Neutrophil (primary cell): Measurements from ENCODE around the gene FAM174C.

Source experiments
- H3K27ac ChIP-seq: fragments of 200-600 bp; sonication (generic); 2 replicates; pipeline ENCODE4 v1.5.1; 2016; ENCODE audit warnings: mild to moderate bottlenecking, moderate library complexity
- H3K27me3 ChIP-seq: fragments of 200-600 bp; sonication (generic); 2 replicates; pipeline ENCODE4 v1.6.0; 2016; ENCODE audit warnings: mild to moderate bottlenecking
- H3K36me3 ChIP-seq: fragments of 200-600 bp; sonication (generic); 2 replicates; pipeline ENCODE4 v1.5.1; 2017
- H3K4me1 ChIP-seq, 2 experiments: fragments of 200-600 bp in 1 of 2; sonication (generic) in 1 of 2; 1 replicate in 1 of 2; 2 replicates in 1 of 2; pipeline versions ENCODE4 v1.5.1 to v1.6.1; 2013 to 2016; ENCODE audit warnings: low read depth in 1 of 2, low read length in 1 of 2, mild to moderate bottlenecking in 1 of 2, moderate library complexity in 1 of 2; ENCODE audit not compliant: control insufficient read depth in 1 of 2, insufficient read depth in 1 of 2
- H3K4me3 ChIP-seq, 2 experiments: fragments of 200-600 bp in 1 of 2; sonication (generic) in 1 of 2; 1 replicate in 1 of 2; 2 replicates in 1 of 2; pipeline ENCODE4 v1.5.1; 2013 to 2016; ENCODE audit warnings: low read depth in 1 of 2, low read length in 1 of 2, mild to moderate bottlenecking in 1 of 2, moderate library complexity in 1 of 2
- H3K9me3 ChIP-seq: fragments of 200-600 bp; sonication (generic); 2 replicates; pipeline ENCODE4 v1.5.1; 2016
- TF ChIP-seq, protein P1 (sequence below): fragments of 200-600 bp; sonication (generic); IDR thresholded peaks from 2 replicates; pipeline ENCODE4 v1.5.1; 2016; ENCODE audit warnings: antibody characterized with exemption

Gene FAM174C

DNA sequence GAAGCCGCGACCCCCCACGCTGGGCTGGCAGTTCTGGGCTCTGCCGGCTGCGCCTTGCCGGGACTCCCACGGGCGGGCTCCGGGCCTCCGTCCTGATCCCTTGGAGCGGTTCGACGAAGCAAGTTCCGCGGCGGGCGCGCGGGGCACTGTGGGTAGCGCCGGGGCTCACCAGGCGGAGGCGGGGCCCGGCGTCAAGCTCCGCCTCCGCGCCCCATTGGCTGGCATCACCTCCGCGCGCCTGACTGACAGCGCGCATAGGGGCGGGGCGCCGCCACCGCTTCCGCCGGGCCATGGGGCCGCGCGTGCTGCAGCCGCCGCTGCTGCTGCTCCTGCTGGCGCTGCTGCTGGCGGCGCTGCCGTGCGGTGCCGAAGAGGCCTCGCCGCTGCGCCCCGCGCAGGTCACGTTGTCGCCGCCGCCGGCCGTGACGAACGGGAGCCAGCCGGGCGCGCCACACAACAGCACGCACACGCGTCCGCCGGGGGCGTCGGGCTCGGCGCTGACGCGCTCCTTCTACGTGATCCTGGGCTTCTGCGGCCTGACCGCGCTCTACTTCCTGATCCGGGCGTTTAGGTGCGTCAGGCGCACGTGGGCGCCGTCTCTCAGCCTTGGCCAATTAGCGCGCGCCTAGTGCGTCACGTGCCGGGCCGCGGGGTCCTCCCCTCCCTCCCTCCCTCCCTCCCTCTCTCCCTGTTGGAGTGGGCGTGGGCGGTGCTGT is at the start of gene FAM174C:
Gene FAM174C, plus strand, starts transcription at position 271 of the 716 bp plus-strand sequence. Its CDS starts 20 bp downstream, at position 291.
- TF ChIP-seq, protein P1, sequence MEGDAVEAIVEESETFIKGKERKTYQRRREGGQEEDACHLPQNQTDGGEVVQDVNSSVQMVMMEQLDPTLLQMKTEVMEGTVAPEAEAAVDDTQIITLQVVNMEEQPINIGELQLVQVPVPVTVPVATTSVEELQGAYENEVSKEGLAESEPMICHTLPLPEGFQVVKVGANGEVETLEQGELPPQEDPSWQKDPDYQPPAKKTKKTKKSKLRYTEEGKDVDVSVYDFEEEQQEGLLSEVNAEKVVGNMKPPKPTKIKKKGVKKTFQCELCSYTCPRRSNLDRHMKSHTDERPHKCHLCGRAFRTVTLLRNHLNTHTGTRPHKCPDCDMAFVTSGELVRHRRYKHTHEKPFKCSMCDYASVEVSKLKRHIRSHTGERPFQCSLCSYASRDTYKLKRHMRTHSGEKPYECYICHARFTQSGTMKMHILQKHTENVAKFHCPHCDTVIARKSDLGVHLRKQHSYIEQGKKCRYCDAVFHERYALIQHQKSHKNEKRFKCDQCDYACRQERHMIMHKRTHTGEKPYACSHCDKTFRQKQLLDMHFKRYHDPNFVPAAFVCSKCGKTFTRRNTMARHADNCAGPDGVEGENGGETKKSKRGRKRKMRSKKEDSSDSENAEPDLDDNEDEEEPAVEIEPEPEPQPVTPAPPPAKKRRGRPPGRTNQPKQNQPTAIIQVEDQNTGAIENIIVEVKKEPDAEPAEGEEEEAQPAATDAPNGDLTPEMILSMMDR, result peak; percentile 44
- Histone ChIP-seq H3K9me3 (no peaks in the 10 kb centered on the region), H3K27me3 (no peaks in the 10 kb centered on the region), H3K27ac (peak within 1 kb of the TSS; percentile 99), H3K4me3 (peak within 1 kb of the TSS; percentile 80 to 82), H3K4me1 (peaks cover 60 to 65% of the 10 kb centered on the region in 2 experiments), H3K36me3 (peaks cover 51% of the 10 kb centered on the region)

DNA sequence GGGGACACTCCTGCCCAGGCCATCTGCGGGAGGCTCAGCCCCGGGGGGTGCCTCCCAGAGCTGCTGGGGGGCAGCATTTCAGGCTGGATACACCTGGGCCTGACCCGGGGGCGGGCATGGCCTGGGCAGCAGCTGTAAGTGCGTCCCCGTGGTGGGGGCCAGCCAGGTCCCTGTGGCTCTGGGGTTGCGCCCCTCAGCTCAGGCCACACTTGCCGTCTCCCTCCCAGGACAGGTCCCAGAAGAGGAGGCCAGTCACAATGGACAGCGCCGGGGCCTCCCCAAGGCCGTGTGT is 49.2 kb upstream of the FAM174C start:
- Histone ChIP-seq H3K27ac (no peak overlapping the region), H3K36me3 (peaks cover 71% of the 10 kb centered on the region), H3K4me1 (no peaks in the 10 kb centered on the region), H3K4me3 (no peak overlapping the region), H3K9me3 (no peaks in the 10 kb centered on the region), H3K27me3 (no peaks in the 10 kb centered on the region)
- TF ChIP-seq, protein P1, result no peak

DNA sequence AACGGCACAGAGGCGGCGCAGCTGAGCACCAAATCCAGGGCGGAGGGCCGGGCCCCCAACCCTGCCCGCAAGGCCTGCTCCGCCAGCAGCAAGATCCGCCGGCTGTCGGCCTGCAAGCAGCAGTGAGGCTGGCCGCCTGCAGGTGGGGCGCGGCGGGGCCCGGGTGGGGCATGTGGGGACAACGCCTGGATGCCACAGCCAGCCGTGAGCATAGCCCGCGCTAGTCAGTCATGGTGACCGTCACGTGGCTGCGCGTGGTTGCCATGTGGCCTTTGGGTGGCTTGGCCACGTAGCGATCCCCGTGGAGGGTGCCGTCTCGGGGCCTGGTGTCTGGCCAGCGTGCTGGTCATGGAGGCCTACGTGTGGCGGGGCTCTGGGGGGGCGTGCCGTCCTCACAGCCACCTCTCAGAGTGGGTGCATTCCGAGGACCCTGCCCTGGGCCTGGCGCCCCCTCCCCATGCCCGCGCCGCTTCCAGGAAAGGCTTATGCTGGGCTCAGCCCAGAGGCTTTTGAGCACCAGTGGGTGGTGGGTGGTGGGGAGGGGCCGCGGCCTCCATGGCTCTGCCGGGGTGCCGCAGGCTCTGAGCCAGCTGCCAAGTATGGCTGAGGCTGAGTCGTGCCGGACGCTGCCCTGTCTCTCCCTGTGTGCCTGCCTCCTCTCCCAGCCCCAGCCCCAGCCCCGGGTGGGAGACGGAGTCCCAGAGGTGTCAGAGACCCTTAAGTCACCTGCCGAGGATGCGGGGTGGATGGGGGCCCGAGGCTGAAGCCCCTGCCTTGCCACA is 48.6 kb upstream of the FAM174C start:
- Histone ChIP-seq H3K27ac (no peak overlapping the region), H3K9me3 (no peaks in the 10 kb centered on the region), H3K36me3 (peaks cover 65% of the 10 kb centered on the region), H3K4me3 (no peak overlapping the region), H3K4me1 (no peaks in the 10 kb centered on the region), H3K27me3 (no peaks in the 10 kb centered on the region)
- TF ChIP-seq, protein P1, result no peak

DNA sequence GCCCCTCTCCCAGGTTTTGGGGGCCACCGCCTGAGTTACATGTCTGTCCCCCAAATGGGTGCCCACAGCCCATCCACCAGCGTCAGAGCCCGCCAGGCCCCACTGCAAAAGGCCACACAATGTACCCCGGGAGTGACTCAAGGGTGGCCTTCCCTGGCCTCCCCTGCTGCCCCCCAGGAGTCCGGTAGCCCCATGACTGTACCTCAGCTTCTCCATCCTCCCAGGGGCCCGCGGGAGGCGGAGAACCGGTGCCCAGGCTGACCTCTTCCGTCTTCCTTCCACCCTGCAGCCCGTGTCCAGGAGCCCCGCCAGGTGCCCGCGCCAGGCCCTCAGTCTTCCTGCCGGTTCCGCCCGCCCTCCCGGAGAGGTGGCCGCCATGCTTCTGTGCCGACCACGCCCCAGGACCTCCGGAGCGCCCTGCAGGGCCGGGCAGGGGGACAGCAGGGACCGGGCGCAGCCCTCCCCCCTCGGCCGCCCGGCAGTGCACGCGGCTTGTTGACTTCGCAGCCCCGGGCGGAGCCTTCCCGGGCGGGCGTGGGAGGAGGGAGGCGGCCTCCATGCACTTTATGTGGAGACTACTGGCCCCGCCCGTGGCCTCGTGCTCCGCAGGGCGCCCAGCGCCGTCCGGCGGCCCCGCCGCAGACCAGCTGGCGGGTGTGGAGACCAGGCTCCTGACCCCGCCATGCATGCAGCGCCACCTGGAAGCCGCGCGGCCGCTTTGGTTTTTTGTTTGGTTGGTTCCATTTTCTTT is 47.9 kb upstream of the FAM174C start:
- TF ChIP-seq, protein P1, result no peak
- Histone ChIP-seq H3K9me3 (no peaks in the 10 kb centered on the region), H3K4me1 (no peaks in the 10 kb centered on the region), H3K27ac (no peak overlapping the region), H3K27me3 (peaks cover 2% of the 10 kb centered on the region), H3K4me3 (no peak overlapping the region), H3K36me3 (peaks cover 57% of the 10 kb centered on the region)

DNA sequence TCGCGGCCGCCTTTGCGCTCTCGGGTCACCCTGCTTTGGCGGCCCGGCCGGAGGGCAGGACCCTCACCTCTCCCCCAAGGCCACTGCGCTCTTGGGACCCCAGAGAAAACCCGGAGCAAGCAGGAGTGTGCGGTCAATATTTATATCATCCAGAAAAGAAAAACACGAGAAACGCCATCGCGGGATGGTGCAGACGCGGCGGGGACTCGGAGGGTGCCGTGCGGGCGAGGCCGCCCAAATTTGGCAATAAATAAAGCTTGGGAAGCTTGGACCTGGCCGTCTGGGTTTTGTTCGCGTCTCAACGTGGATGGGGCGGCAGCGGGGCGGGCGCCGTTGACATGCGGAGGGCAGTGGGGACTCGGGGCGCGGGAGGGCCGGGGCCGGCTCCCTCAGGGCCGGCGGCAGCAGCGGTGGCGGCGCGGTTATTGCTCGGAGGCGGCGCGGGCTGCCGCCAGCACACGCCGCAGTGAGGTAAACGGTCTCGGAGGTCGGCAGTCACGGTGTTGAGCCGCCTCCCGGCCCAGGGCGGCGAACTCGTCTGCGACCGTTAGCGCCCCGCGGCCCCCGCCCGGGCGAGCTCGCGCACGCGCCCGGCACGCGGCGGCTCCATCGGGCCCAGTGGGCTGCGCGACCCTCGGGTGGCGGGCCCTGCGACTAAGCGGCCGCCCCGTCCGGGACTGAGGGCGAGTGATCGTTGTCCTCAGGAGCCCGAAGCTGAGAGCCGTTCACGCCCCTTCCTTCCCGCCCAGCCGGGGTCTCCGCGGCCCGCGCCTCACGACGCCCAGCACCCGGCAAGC is 47.0 kb upstream of the FAM174C start:
- Histone ChIP-seq H3K4me3 (no peak overlapping the region), H3K9me3 (no peaks in the 10 kb centered on the region), H3K4me1 (no peaks in the 10 kb centered on the region), H3K27me3 (peaks cover 10% of the 10 kb centered on the region), H3K27ac (no peak overlapping the region), H3K36me3 (peaks cover 49% of the 10 kb centered on the region)
- TF ChIP-seq, protein P1, result no peak
